GM18867 (cell line): ENCODE results near the gene CUL9.
"Not testable (repeated sequence)": the region's sequence is repeated elsewhere in the genome, so short reads cannot be mapped to it uniquely, and the experiment has no call there.

Source experiments
- ATAC-seq: cut with Tn5 transposase; IDR thresholded peaks from one replicate; pipeline ENCODE4 v1.9.1; 2021; ENCODE audit warnings: mild to moderate bottlenecking, moderate library complexity; ENCODE audit not compliant: unreplicated experiment

CUL9 gene

DNA sequence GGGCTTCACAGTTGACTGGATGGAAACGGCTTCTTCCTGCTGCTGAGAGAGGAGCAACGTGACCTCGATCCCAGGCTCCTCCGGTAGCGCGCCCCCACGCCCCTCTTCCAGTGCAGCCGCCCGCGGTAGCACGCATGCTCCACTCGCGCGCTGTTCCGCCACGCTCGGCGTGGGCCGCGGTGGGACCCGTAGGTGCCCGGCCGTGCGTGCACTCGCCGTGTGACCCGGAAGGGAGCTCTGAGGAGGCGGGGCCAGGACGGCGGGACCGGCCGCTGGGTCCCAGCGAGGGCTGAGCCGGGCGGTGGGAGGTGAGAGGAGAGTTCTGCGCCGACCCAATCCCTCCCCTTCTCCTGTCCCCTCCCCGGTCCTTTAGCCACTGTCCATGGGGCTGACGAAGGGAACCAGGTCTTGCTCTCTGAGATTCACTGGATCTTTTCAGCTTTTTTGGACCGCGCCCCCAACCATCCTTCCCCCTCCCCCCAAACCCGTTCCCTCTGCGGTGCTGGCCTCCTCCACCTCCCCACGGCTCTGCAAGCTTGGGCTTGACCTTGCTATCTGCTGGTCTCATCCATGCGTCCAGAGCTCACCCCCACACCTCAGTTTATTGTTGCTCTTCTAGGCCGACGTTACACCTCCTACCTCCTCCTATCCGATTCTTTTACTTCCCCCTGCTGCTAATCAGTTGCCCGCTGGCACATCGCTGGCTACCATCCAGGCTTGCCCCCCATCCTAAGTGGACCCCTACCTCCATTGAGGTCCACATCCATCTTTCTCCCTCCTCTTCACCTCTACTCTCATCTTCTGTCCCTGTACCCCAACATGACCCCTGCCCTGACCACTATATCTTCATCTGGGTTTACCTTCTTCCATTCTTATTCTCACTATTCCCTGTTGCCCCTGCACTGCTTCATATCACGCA is at the start of gene CUL9:
TSS of gene CUL9 (plus strand) at position 255 of the 919 bp plus-strand sequence. CDS start 2,115 bp downstream, outside the sequence.
- peak; percentile 91 for ATAC-seq

DNA sequence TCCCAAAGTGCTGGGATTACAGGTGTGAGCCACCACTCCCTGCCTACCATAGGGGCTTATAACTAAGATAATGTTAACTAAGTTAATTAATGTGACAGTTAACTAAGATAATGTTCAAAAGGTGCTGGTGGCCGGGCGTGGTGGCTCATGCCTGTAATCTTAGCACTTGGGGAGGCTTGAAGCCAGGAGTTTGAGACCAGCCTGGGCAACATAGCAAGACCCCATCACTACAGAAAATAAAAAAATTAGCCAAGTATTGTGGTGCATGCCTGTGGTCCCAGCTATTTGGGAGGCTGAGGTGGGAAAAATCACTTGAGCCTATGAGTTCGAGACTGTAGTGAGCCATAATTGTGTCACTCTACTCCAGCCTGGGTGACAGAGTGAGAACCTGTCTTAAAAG is 43.7 kb upstream of the CUL9 start:
- no peak for ATAC-seq

DNA sequence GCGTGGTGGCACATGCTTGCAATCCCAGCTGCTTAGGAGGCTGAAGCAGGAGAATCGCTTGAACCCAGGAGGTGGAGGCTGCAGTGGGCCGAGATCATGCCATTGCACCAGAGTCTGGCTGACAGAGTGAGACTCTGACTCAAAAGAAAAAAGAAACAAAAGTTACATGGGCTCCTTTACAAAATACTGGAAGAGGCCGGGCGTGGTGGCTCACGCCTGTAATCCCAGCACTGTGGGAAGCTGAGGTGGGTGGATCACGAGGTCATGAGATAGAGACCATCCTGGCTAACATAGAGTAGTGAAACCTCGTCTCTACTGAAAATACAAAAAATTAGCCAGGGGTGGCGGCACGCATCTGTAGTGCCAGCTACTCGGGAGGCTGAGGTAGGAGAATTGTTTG is 42.0 kb upstream of the CUL9 start:
- not testable (repeated sequence) for ATAC-seq

DNA sequence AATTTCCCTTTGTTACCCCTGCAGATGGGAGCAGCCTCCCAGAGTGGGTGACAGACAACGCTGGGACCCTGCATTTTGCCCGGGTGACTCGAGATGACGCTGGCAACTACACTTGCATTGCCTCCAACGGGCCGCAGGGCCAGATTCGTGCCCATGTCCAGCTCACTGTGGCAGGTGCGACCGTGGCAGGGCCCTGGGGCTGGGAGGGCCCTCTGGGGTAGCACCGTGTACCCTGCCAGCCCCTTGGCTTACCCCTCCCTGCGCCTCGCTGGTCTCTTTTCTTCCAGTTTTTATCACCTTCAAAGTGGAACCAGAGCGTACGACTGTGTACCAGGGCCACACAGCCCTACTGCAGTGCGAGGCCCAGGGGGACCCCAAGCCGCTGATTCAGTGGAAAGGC is 40.4 kb upstream of the CUL9 start:
- ATAC-seq = no peak

DNA sequence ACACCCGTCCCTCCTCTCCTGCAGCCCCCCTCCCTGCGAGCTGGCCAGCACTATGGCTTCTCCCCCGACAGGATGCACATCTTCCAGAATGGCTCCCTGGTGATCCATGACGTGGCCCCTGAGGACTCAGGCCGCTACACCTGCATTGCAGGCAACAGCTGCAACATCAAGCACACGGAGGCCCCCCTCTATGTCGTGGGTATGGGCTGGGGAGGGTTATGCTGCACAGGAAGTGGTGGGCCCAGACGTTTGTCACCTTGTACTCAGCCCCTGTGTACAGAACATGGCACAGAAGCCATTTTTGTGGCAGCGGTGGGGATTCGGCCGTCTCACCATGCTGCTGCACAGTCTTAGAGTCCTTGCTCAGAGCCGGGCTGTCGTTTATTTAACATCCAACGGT is 39.9 kb upstream of the CUL9 start:
- ATAC-seq = no peak

DNA sequence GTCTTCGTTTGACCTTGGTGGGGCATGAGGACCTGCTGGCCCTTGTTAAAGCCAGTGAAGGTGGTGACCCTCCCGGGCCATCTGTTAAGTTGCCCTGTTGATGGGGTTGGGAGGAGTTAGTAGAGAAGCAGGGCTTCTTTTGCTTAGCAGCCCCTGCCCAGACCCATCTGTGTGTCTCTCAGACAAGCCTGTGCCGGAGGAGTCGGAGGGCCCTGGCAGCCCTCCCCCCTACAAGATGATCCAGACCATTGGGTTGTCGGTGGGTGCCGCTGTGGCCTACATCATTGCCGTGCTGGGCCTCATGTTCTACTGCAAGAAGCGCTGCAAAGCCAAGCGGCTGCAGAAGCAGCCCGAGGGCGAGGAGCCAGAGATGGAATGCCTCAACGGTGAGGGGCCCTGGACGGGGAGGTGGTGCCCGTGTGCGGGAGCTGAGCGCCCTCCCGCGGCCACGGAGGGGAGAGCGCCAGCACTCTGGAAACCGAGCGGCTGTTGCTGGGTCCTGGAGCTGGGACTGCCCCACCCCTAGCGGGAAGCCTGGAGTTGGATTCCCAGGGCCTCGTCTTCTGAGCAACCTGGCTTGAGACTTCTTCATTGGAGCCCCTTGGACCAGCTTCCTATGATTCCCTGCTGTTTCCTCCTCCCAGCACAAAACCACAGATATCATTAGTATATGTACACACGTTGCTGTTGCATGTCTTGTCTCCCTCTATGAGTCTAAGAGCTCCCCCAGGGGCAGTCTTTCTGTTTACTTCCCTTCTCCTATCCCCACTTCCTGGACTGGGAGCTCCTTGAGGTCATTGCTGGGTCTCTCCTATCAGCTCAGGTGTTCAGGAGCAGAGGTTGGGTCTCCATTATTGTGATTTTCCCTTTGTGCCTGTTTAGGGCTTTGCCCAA is 38.5 kb upstream of the CUL9 start:
- peak; percentile 40 for ATAC-seq

DNA sequence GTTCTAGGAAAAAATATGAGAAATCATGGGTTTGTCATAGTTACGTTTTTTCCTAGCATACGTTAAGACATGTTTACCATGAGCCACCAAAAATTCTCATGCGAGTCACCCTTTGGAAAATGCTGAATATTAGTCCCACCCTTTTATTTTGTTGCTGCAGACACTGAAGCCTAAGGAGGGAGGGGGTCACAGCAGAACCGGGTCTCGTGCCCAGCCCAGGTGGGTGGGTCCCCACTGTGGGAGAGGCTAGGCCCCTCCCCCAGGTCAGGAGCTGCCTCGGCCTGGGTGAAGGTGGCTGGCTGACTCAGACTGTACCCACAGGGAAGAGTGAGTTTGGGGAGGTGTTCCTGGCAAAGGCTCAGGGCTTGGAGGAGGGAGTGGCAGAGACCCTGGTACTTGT is 37.1 kb upstream of the CUL9 start:
- no peak for ATAC-seq

DNA sequence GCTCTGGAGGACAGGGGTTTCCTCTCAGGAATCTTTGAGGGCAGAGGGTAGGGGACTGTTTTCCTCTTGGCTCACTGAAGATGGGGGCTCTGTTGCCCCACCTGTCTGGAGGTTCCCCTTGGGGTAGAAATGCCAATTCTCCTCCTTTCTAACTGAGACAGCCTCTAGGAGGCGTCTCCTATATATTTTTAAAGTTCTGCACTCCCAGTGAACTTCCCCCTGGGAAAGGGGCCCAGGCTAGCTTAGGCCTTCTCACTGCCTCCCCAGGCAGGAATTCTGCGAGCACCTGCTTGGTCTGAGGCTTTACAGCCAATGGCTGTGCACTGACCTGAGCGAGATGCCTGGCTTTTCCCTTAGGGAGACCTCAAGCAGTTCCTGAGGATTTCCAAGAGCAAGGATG is 35.7 kb upstream of the CUL9 start:
- ATAC-seq = no peak

DNA sequence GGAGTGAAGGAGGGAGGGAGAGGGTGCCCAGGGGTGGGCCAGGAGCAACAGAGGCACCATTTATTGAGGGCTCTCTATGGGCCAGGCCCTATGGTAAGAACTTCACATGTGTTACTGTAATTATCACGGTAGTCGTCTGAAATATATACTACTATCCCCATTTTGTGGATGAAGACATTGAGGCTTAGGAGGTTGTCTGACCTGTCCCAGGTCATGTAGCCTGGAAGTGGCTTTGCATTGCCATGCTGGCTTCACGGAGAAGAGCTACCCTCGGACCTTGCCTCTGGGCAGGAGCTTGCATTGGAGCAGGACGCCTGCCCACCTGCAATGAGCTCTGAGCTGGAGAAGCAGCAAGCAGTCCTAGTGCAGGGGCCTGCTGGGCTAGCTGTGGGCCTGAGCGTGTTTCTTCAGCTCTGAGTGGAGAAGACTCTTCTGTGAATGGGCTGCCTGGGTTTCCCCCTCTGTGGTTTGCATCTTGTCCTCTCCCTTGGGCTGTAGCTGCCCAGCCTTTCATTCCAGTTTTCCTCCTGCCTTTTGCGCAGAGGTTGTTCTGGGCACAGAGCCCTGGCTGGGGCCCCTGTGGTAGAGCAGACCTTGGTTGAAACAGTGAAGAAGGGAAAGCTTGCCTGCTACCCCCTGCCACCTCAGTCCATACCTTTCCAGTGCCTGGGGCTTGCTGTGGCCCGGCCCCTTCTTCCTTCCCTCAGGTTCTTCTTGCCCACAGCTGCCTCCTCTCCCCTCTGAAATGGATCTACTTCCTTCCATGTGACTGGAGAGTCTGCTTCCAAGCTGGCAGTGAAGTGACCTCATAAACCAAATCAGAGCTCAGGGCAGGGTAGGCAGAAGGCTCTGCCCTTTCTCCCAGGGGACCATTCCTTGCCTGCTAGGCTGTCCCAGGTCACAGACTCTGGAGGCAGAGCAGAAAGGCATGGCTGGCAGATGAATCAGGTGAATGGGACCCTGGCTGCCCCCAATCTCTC is 35.0 kb upstream of the CUL9 start:
- ATAC-seq = no peak

DNA sequence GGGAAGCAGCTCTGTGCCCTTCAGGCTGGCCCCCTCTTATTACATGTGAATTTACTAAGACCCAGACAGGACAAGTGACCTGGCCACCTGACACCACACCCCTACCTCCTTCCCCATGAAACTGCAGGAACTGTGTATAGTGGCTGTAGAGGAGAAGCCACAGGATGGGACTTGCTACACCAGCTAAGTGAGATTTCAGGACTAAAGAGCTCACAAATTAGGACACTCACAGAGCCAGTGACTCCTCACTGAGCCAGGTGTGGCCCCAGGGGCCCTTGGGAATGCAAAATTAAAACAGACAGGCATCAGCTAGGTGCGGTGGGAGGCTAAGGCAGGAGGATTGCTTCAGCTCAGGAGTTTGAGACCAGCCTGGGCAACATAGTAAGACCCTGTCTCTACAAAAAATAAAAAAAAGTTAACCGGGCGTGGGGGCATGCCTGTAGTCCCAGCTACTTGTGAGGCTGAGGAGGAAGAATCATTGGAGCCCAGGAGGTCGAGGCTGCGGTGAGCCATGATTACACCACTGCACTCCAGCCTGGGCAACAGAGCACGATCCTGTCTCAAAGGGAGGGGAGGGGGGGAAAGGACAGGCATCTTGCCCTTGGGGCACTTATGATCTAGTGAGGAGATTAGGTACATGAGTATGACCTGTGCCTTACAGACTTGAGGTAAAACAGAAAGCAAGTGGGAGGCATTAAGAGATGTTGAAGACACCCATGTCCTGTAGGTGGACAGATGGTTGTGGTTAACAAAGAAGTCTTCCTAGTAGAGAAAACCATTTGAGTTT is 34.1 kb upstream of the CUL9 start:
- ATAC-seq = no peak

DNA sequence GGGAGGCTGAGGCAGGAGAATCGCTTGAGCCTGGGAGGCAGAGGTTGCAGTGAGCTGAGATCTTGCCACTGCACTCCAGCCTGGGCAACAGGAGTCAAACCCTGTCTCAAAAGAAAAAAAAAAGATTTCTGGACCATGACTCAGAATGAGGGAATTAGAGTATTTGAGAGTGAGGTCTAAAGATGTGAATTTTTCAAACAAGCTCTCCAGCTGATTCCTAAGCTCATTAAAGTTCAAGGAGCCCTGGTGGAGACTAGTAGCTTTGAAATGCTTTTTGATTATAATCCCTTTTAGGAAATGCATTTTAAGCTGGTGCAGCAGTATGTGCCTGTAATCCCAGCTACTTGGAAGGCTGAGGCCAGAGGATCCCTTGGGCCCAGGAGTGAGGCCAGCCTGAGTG is 32.7 kb upstream of the CUL9 start:
- ATAC-seq = no peak

DNA sequence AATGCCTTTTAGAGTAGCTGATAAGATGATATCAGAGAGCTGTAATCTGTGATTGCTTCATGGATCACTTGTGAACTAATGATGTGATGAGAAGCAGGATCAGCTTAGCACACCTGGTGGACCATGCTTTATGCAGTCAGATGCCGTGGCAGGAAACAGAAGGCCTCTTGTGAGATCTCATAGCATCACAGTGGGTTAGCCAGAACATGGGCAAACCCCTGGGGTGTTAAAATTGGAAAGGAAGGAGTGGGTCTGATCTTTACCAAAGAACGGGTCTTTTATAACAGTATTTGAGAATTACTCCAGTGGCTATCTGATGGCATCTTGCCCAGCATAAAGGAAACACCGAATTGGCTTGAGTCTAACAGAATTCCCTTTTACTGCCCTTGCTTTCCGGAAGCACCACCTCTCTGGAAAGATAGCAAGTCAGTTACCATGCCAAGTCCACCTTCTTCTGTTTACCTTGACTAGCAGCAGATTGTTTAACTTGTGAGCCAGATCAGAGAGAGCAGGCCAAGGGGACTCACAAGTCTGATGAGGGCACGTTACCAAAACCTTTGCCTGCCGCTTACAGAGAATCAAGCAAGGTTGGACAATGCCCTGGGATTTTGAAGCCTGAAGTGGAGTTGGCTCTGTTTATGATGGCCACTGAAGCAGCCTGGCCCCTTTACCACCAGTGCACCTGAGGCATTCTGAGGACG is 31.8 kb upstream of the CUL9 start:
- no peak for ATAC-seq

DNA sequence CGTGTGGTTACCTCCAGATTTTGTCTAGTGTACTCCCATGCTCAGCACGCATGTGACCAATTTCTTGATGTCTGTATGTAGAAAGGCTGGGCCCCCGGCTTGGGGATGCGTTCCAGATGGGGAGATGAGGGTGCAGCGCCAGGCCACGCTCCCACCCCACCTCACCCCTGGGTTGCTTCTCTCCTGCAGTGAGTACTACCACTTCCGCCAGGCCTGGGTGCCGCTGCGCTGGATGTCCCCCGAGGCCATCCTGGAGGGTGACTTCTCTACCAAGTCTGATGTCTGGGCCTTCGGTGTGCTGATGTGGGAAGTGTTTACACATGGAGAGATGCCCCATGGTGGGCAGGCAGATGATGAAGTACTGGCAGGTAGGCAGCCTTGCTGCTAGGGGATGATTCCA is 22.4 kb upstream of the CUL9 start:
- ATAC-seq = no peak

DNA sequence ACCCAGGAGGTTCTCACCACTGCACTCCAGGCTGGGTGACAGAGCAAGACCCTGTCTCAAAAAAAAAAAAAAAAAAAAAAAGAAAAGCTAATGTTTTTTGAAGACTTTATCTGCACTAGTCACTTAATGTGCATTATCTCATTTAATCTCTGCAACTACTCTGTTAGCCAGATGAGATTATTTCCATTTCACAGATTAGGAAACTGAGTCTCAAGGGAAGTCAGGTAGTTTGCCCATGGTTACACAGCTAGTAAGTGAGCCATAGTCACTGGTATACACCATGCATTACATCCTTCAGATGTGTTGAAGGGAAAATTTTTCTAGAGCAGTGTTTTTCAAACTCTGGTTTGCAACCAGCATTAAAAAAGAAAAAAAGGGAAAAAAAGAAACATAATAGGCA is 18.1 kb upstream of the CUL9 start:
- ATAC-seq = no peak

DNA sequence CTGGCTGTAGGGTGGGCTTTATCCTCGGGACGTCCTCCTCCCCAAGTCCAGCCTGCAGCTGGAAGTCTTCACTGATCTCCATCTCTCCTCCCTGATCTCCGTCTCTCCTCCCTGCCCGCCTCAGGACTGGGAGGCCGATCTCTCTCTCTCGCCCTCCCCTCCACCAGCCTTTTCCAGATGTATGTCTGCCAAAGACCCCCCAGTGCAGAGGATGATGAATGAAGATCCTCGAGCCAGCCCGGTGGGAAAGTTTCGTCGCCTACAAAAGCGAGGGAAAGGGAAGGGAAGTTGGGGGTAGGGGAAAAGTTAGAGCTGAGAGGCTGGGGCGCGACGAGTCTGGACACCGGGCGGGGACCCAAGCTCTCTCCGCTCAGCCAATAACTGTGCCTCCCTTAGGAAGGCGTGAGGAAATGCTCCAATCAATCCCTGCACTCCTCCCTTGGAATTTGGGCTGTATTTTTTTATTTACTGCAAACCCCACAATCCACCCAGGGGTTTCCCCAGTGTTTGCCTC is 11.5 kb upstream of the CUL9 start:
- no peak for ATAC-seq

DNA sequence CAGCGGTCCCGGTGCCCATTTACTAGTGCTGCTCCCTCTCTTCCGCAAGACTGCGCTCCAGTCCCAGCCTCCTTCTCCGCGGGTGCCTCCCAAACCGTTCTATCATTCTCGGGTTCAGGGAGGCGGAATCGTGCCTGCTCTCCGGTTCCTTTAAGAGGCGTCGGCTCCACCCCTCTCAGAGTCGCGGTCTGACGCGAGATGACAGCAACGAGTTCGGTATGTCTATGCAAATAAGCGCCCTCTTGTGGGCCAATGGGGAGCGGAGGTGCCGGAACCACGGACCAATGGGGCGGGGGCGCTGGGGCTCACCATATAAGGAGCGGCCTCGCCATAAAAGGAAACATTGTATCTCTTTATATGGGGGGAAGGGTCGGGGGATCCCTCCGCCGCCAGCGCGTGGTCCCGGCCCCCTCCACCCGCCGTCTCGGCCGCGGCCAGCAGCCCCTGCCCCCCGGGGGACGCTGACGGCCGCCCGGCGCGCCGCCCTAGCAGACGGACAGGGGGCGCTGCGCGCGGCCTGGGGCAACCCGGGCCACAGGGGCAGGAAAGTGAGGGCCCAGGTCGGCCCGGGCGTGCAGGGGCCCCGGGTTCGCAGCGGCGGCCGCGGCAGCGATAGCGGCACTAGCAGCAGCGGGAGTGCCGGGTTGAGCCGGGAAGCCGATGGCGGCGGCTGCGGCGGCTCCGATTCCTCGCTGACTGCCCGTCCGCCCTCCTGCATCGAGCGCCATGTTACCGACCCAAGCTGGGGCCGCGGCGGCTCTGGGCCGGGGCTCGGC is 10.9 kb upstream of the CUL9 start, which contains the start of gene SRF:
TSS of gene SRF (plus strand) at position 339 of the 776 bp plus-strand sequence. CDS start at position 727, 388 bp downstream.
- ATAC-seq = peak; percentile 54

DNA sequence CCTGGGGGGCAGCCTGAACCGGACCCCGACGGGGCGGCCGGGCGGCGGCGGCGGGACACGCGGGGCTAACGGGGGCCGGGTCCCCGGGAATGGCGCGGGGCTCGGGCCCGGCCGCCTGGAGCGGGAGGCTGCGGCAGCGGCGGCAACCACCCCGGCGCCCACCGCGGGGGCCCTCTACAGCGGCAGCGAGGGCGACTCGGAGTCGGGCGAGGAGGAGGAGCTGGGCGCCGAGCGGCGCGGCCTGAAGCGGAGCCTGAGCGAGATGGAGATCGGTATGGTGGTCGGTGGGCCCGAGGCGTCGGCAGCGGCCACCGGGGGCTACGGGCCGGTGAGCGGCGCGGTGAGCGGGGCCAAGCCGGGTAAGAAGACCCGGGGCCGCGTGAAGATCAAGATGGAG is 10.3 kb upstream of the CUL9 start:
- ATAC-seq = no peak
